K562 (cell line): ENCODE data around the gene ACAP3. TPM values are rescaled to one million over a fixed set of nuclear protein-coding genes. Genes with fewer than 3 reads are reported as not detected.
A peak's percentile ranks its signal among the peaks of the same experiment; 100 is the strongest.

Source experiments
- ATAC-seq: fragments of 200-7000 bp; cut with Tn5 transposase; 3 replicates; pipeline ENCODE4 v1.9.1; 2020; ENCODE audit warnings: moderate library complexity
- BruUV-seq: library from RNA; stranded (reverse); fragments of 400-500 nt; replicated peaks from 2 replicates; lab custom pipeline; 2021; lab: Mats Ljungman, UMichigan
- CTCF ChIA-PET: fragments of 300-600 bp; formaldehyde crosslinking; extraction: SDS; loops from one replicate; lab custom pipeline; 2021; ENCODE audit warnings: low intra/inter-chr PET ratio; lab: Yijun Ruan, JAX
- POLR2A ChIA-PET: fragments of 300-600, 350-650 bp; sonication (Branson Sonifier 250); formaldehyde crosslinking; extraction: SDS; loops from one replicate; lab custom pipeline; 2021; ENCODE audit warnings: antibody characterized with exemption, inconsistent platforms; lab: Yijun Ruan, JAX
- DNase-seq, 4 experiments: peaks; one replicate each; pipeline versions ENCODE4 v3.0.0 to v3.0.0-alpha.2; 2011 to 2018; ENCODE audit warnings: low spot score in 3 of 4, mixed read lengths in 3 of 4; ENCODE audit errors: extremely low read depth in 1 of 4
- FAIRE-seq: peaks from 2 replicates; lab custom pipeline; 2011; peaks lifted over from hg19 to GRCh38; lab: Jason Lieb, UNC
- H2AFZ ChIP-seq: 2 replicates; pipeline ENCODE4 v1.6.0; 2011; ENCODE audit warnings: low read depth, low read length, control low read depth, inconsistent platforms
- H3K27ac ChIP-seq: fragments of 200-600 bp; 3 replicates; pipeline ENCODE4 v1.8.0; 2011; ENCODE audit warnings: low read depth, mild to moderate bottlenecking, control low read depth, inconsistent platforms, low read length, moderate library complexity, mixed read lengths; ENCODE audit errors: extremely low read depth
- H3K27me3 ChIP-seq, 2 experiments: fragments of 300-600 bp in 1 of 2; 2 replicates in 1 of 2; 3 replicates in 1 of 2; pipeline versions ENCODE4 v1.6.0 to v1.8.0; 2011; ENCODE audit warnings: inconsistent platforms in 2 of 2, low read length in 2 of 2, mild to moderate bottlenecking in 1 of 2, mixed read lengths in 1 of 2, moderate library complexity in 1 of 2; ENCODE audit not compliant: control insufficient read depth in 2 of 2, insufficient read depth in 2 of 2
- H3K36me3 ChIP-seq: fragments of 300-600 bp; 3 replicates; pipeline ENCODE4 v1.8.0; 2011; ENCODE audit warnings: mild to moderate bottlenecking, low read length, inconsistent platforms; ENCODE audit not compliant: control insufficient read depth, insufficient read depth
- H3K4me1 ChIP-seq, 2 experiments: fragments of 200-600 bp in 1 of 2; replicated peaks in 1 of 2; 2 replicates in 1 of 2; 3 replicates in 1 of 2; pipeline versions ENCODE4 v1.5.1 to v1.8.0; 2011; ENCODE audit warnings: inconsistent platforms in 2 of 2, low read length in 2 of 2, mild to moderate bottlenecking in 1 of 2, mixed read lengths in 1 of 2, moderate library complexity in 1 of 2; ENCODE audit not compliant: control insufficient read depth in 2 of 2, insufficient read depth in 2 of 2
- H3K4me2 ChIP-seq: 2 replicates; pipeline ENCODE4 v1.6.1; 2011; ENCODE audit warnings: low read length, control low read depth, inconsistent platforms, mixed read lengths; ENCODE audit not compliant: insufficient read depth
- H3K4me3 ChIP-seq: fragments of 200-600 bp; sonication (generic), shearing (Covaris generic); 2 replicates; pipeline ENCODE4 v1.5.1; 2016; ENCODE audit warnings: control low read depth, inconsistent platforms
- H3K79me2 ChIP-seq: fragments of 200-600 bp; 3 replicates; pipeline ENCODE4 v1.8.0; 2011; ENCODE audit warnings: low read length, inconsistent platforms; ENCODE audit not compliant: control insufficient read depth, insufficient read depth
- H3K9ac ChIP-seq, 2 experiments: 2 replicates each; pipeline versions ENCODE4 v1.6.0 to v1.6.1; 2011; ENCODE audit warnings: low read depth in 2 of 2, low read length in 2 of 2, control low read depth in 1 of 2, inconsistent platforms in 1 of 2, mild to moderate bottlenecking in 1 of 2, mixed read lengths in 1 of 2; ENCODE audit not compliant: insufficient read depth in 1 of 2
- H3K9me1 ChIP-seq: one replicate; pipeline ENCODE4 v1.6.0; 2011; ENCODE audit warnings: inconsistent platforms, mild to moderate bottlenecking, low read length, moderate library complexity; ENCODE audit not compliant: control insufficient read depth, insufficient read depth
- H3K9me3 ChIP-seq: replicated peaks from 2 replicates; pipeline ENCODE4 v1.5.1; 2011; ENCODE audit warnings: low read depth, low read length, inconsistent platforms; ENCODE audit not compliant: control insufficient read depth, insufficient read depth
- H4K20me1 ChIP-seq: replicated peaks from 2 replicates; pipeline ENCODE4 v1.6.1; 2011; ENCODE audit warnings: low read length, inconsistent platforms, mixed read lengths; ENCODE audit not compliant: control insufficient read depth, insufficient read depth
- FIP1L1 ChIP-seq: fragments of 200-400 bp; formaldehyde crosslinking; IDR thresholded peaks from 2 replicates; pipeline ENCODE4 v1.6.1; 2018; ENCODE audit warnings: mild to moderate bottlenecking, low read depth, low read length; ENCODE audit not compliant: poor library complexity, severe bottlenecking
- GTF2B ChIP-seq: IDR thresholded peaks from 2 replicates; pipeline ENCODE4 v1.6.1; 2011; ENCODE audit not compliant: insufficient read length; ENCODE audit errors: extremely low read depth
- JUN ChIP-seq, 2 experiments: sonication (generic) in 1 of 2; formaldehyde crosslinking in 1 of 2; IDR thresholded peaks; 2 replicates each; pipeline versions ENCODE4 v1.6.1 to v1.8.0; 2012 to 2022; ENCODE audit warnings: borderline replicate concordance in 2 of 2, mild to moderate bottlenecking in 2 of 2, improper control_type of control experiment in 1 of 2, low read depth in 1 of 2, low read length in 1 of 2, missing genetic modification reagents in 1 of 2
- NFIC ChIP-seq: fragments of 450-650 bp; IDR thresholded peaks from 2 replicates; pipeline ENCODE4 v1.6.1; 2017; ENCODE audit warnings: mild to moderate bottlenecking, inconsistent platforms
- PCBP1 ChIP-seq: fragments of 200-400 bp; formaldehyde crosslinking; IDR thresholded peaks from 2 replicates; pipeline ENCODE4 v1.6.1; 2018; ENCODE audit warnings: mild to moderate bottlenecking, low read depth, low read length; ENCODE audit not compliant: poor library complexity, severe bottlenecking
- THAP12 ChIP-seq: fragments of 250-450 bp; sonication (Bioruptor Pico); IDR thresholded peaks from 2 replicates; pipeline ENCODE4 v1.9.0; 2021; ENCODE audit warnings: mild to moderate bottlenecking, inconsistent platforms
- UBTF ChIP-seq, 2 experiments: IDR thresholded peaks; 2 replicates each; pipeline ENCODE4 v1.6.1; 2012; ENCODE audit warnings: improper control_type of control experiment in 2 of 2, low read depth in 2 of 2, low read length in 2 of 2, borderline replicate concordance in 1 of 2
- USF1 ChIP-seq: sonication (generic); formaldehyde crosslinking; IDR thresholded peaks from 2 replicates; pipeline ENCODE4 v1.9.0; 2022; ENCODE audit warnings: mild to moderate bottlenecking, missing genetic modification reagents
- USF2 ChIP-seq: sonication (generic); formaldehyde crosslinking; IDR thresholded peaks from 2 replicates; pipeline ENCODE4 v1.5.0; 2020; ENCODE audit warnings: missing genetic modification reagents
- ZBED1 ChIP-seq: IDR thresholded peaks from 2 replicates; pipeline ENCODE4 v1.6.1; 2014
- ZNF41 ChIP-seq: fragments of 250-450 bp; sonication (Bioruptor Pico); conservative IDR thresholded peaks from 2 replicates; pipeline ENCODE4 v1.4.0; 2020; ENCODE audit warnings: mild to moderate bottlenecking
- WGBS: fragments of 100-300 bp; shearing (Covaris generic); methylation state at CpG from one replicate; pipeline ENCODE4 v1.1.6; 2016; ENCODE audit warnings: low coverage, mixed read lengths; ENCODE audit not compliant: insufficient coverage; ENCODE audit errors: missing lambda C conversion rate; 5-methylcytosine and 5-hydroxymethylcytosine counted together
- in situ Hi-C: fragments of 300-500 bp; cut with MboI; formaldehyde crosslinking; loops from 4 replicates; pipeline ENCODE4 v1.15.0; 2018; ENCODE audit warnings: inconsistent platforms, mixed read lengths
- intact Hi-C: fragments of 100-400 bp; cut with micrococcal nuclease; formaldehyde crosslinking; loops from 2 replicates; pipeline ENCODE4 v1.14.2; 2022
- polyA plus RNA-seq, 8 experiments: library from polyadenylated mRNA; depleted of rRNA in 4 of 8; stranded (reverse) in 5 of 8; unstranded in 3 of 8; fragments of >200 nt; fragmentation: Nextera tagmentation in 2 of 8; fragmentation: Illumina TruSeq in 1 of 8; extraction: Ambion mirVana in 2 of 8; extraction: Trizol in 1 of 8; gene quantifications; 2 replicates each; pipeline versions ENCODE4 v1.2.1 to v1.2.3, GENCODE V29; 2011 to 2014; ENCODE audit warnings: inconsistent platforms in 1 of 8, missing spikeins in 1 of 8
- total RNA-seq, 7 experiments: library from RNA; depleted of rRNA in 6 of 7; stranded (reverse); fragments of >200 nt in 6 of 7; fragmentation: Illumina TruSeq in 2 of 7; extraction: Trizol in 2 of 7; gene quantifications; 2 replicates each; pipeline versions ENCODE4 v1.2.1 to v1.2.3, GENCODE V29; 2011 to 2021; ENCODE audit warnings: low replicate concordance in 1 of 7

ACAP3 gene
- total and polyA plus RNA-seq, 9 of the 15 experiments (the other 6 are each of a cell fraction or from before 2014, with no cell fraction given), result 0.01 to 49.0 (median 12.0) TPM

- Histone ChIP-seq H3K9me1 (peaks cover 8% of the 10 kb centered on the region), H3K36me3 (peaks cover 10% of the 10 kb centered on the region; the same call in 1 of the 3 replicates), H3K4me1 (peaks cover 5 to 86% of the 10 kb centered on the region in 2 experiments; a peak in 3 of 5 replicates), H2AFZ (no peak overlapping the region), H4K20me1 (peaks cover 19% of the 10 kb centered on the region; the same call in 1 of the 2 replicates), H3K27ac (no peak overlapping the region), H3K9me3 (no peaks in the 10 kb centered on the region), H3K79me2 (no peaks in the 10 kb centered on the region), H3K27me3 (peaks cover 2 to 27% of the 10 kb centered on the region in 2 experiments; a peak in 3 of 5 replicates), H3K9ac (peak overlapping the region in 1 of 2 experiments; percentile 82; a peak in 2 of 4 replicates), H3K4me3 (no peak overlapping the region), H3K4me2 (no peak overlapping the region)
- POLR2A ChIA-PET, result interaction anchor here (0.6 to 1.5 kb wide), 10 partner anchors 11 to 312 kb away, joined by 3 to 6 read pairs (median 4); partner anchors contain the start of gene SCNN1D
- 2% methylated on average over 27 of the region's 28 CpGs for WGBS
- ATAC-seq (peak; percentile 23), FAIRE-seq (peak; percentile 71), DNase-seq (peak; percentile 47 to 68 (median 63))
- intact Hi-C loops (loop anchor here (2.0 to 10.0 kb wide), 2 partner anchors 168 to 306 kb away; partner anchors contain the start of gene PERM1), in situ Hi-C loops (no loop called here)
- no TSS peak for BruUV-seq
- CTCF ChIA-PET, result interaction anchor here (0.5 to 1.5 kb wide), 4 partner anchors 169 to 387 kb away, joined by 5 to 8 read pairs (median 6); no protein-coding TSS in a partner anchor
- peak; percentile 38 for TF ChIP-seq PCBP1
- no peak for TF ChIP-seq JUN (IDR thresholded peaks at IDR 0.05; ENCODE audit: borderline replicate concordance, low read depth, low read length)
- 0 out of 2 replicates have a peak, but pooled peaks have one; percentile 0 for TF ChIP-seq JUN (CRISPR knock-in tag; IDR thresholded peaks at IDR 0.05; ENCODE audit: borderline replicate concordance)
- peak; percentile 60 for TF ChIP-seq FIP1L1
- no peak for TF ChIP-seq ZBED1
- TF ChIP-seq USF1 (CRISPR knock-in tag), result 0 out of 2 replicates have a peak, but pooled peaks have one; percentile 5
- TF ChIP-seq THAP12 (CRISPR knock-in tag), result peak; percentile 51; the same call in 1 of the 2 replicates
- TF ChIP-seq NFIC, result peak; percentile 96
- no peak for TF ChIP-seq ZNF41 (CRISPR knock-in tag)
- peak; percentile 10; the same call in 1 of the 2 replicates for TF ChIP-seq USF2 (CRISPR knock-in tag)
- TF ChIP-seq GTF2B, result no peak
- TF ChIP-seq UBTF (IDR thresholded peaks at IDR 0.05; ENCODE audit: borderline replicate concordance in 1 of 2, low read depth in 2 of 2, low read length in 2 of 2), result 0 out of 4 replicates have a peak, but pooled peaks of 1 of the 2 experiments have one; percentile 55
These were observed 16.7 kb downstream of the ACAP3 start for GRCh38 chr1:1291023-1291528.
